ENCODE data around the gene TBCC.

DNA sequence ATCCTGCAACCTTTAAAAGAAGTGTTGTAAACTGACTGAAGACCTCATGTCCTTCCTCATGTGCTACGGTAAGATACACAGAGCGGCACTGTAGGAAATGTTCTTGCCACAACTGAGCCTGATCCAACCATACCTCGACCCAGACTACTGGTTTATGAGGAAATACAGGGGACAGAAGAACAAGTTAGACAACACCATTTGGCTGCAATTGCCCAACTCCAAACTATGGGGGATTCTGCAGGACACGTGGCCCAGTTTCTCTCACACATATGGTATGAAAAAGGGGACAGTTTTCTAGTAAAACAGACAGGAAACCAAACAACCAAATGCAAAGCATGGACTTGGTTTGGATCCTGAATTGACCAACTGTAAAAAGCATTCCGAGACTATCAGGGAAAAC lies 34.0 kb downstream of the TBCC start:
- TF ChIP-seq, protein P1, sequence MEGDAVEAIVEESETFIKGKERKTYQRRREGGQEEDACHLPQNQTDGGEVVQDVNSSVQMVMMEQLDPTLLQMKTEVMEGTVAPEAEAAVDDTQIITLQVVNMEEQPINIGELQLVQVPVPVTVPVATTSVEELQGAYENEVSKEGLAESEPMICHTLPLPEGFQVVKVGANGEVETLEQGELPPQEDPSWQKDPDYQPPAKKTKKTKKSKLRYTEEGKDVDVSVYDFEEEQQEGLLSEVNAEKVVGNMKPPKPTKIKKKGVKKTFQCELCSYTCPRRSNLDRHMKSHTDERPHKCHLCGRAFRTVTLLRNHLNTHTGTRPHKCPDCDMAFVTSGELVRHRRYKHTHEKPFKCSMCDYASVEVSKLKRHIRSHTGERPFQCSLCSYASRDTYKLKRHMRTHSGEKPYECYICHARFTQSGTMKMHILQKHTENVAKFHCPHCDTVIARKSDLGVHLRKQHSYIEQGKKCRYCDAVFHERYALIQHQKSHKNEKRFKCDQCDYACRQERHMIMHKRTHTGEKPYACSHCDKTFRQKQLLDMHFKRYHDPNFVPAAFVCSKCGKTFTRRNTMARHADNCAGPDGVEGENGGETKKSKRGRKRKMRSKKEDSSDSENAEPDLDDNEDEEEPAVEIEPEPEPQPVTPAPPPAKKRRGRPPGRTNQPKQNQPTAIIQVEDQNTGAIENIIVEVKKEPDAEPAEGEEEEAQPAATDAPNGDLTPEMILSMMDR (IDR thresholded peaks at IDR 0.05; ENCODE audit: borderline replicate concordance, extremely low read depth, low read length, poor library complexity, severe bottlenecking) = no peak
- no peak for TF ChIP-seq EZH2 (IDR thresholded peaks at IDR 0.05; ENCODE audit: borderline replicate concordance, low read depth, low read length, severe bottlenecking)

Measured in DND-41 (cell line).